ENCODE data around the gene CASTOR2.

DNA sequence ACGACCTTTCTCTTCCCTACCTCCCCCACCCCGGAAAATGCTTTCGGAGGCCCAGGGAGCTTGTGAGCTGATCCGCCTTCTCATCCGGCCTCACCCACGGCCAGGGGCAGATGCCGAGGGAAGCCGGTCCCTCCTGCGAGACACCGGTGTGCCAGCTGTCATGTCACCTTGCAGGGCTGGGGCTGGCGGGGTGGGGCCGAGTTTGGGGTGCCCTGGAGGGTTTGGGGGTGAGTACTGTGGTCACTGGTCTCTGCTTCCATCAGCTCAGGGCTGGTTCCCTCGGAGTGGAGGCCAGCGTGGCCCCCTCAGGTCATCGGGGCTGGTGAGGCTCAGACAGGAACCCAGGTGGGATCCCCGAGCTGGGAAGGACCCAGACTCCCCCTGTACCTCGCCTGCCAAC is 60.4 kb downstream of the CASTOR2 start:
- TF ChIP-seq, protein P1, sequence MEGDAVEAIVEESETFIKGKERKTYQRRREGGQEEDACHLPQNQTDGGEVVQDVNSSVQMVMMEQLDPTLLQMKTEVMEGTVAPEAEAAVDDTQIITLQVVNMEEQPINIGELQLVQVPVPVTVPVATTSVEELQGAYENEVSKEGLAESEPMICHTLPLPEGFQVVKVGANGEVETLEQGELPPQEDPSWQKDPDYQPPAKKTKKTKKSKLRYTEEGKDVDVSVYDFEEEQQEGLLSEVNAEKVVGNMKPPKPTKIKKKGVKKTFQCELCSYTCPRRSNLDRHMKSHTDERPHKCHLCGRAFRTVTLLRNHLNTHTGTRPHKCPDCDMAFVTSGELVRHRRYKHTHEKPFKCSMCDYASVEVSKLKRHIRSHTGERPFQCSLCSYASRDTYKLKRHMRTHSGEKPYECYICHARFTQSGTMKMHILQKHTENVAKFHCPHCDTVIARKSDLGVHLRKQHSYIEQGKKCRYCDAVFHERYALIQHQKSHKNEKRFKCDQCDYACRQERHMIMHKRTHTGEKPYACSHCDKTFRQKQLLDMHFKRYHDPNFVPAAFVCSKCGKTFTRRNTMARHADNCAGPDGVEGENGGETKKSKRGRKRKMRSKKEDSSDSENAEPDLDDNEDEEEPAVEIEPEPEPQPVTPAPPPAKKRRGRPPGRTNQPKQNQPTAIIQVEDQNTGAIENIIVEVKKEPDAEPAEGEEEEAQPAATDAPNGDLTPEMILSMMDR (IDR thresholded peaks at IDR 0.05): no peak
- no peak for TF ChIP-seq POLR2A (IDR thresholded peaks at IDR 0.05)
